Measurements from ENCODE around the gene LRRN1. TPM values are rescaled to one million over a fixed set of nuclear protein-coding genes. Genes with fewer than 3 reads are reported as not detected.

Gene LRRN1
- polyA plus RNA-seq, 6 donors from 2014 or later, result 0.26 to 1.0 (median 0.51) TPM; not detected in 3

- no peak overlapping the region for H3K27ac Mint-ChIP-seq
- peaks cover 0 to 15% of the 10 kb centered on the region in 2 donors for H3K36me3 Mint-ChIP-seq
- peaks cover 0 to 11% (median 4%) of the 10 kb centered on the region in 7 donors for H3K9me3 Mint-ChIP-seq
- H3K4me3 Mint-ChIP-seq, result no peak overlapping the region
- ATAC-seq (ENCODE audit: low read depth in 2 of 2) (no peak), DNase-seq (no peak)
- H3K27me3 Mint-ChIP-seq, result peaks cover 6 to 7% (median 7%) of the 10 kb centered on the region in 3 donors
- no peaks in the 10 kb centered on the region for H3K4me1 Mint-ChIP-seq
Observed at GRCh38 chr3:3792391-3792790, 6.8 kb upstream of the LRRN1 start.

- peaks cover 16 to 21% (median 19%) of the 10 kb centered on the region in 3 donors for H3K4me1 Mint-ChIP-seq
Observed at GRCh38 chr3:3798631-3799113, 559 bp upstream of the LRRN1 start.

GRCh38 chr3:3800080-3800455 lies 837 bp downstream of the LRRN1 start:
- H3K36me3 Mint-ChIP-seq, result peaks cover 0 to 8% of the 10 kb centered on the region in 2 donors
- ATAC-seq (ENCODE audit: low read depth in 2 of 2) (no peak), DNase-seq (no peak)
- peak overlapping the region; percentile 82 to 95 (median 88) for H3K4me3 Mint-ChIP-seq
- H3K27me3 Mint-ChIP-seq, result peaks cover 18 to 54% (median 40%) of the 10 kb centered on the region in 3 donors
- peaks cover 16 to 21% (median 19%) of the 10 kb centered on the region in 3 donors for H3K4me1 Mint-ChIP-seq
- H3K27ac Mint-ChIP-seq, result peak overlapping the region in 2 of 6 donors; percentile 54 to 59
- peaks cover 0 to 6% (median 0%) of the 10 kb centered on the region in 7 donors for H3K9me3 Mint-ChIP-seq

More at GRCh38 chr3:3798631-3799113, 559 bp upstream of the LRRN1 start:
- Mint-ChIP-seq H3K27me3 (peaks cover 18 to 54% (median 40%) of the 10 kb centered on the region in 3 donors), H3K27ac (peak overlapping the region in 5 of 6 donors; percentile 5 to 59 (median 42)), H3K36me3 (peaks cover 0 to 14% of the 10 kb centered on the region in 2 donors), H3K9me3 (peaks cover 0 to 11% (median 4%) of the 10 kb centered on the region in 7 donors), H3K4me3 (peak overlapping the region; percentile 87 to 97 (median 94))
- ATAC-seq (ENCODE audit: low read depth in 2 of 2) (peak; percentile 43 to 45), DNase-seq (peak; percentile 12)

GRCh38 chr3:3800685-3801493 lies 1.7 kb downstream of the LRRN1 start:
- peaks cover 0 to 6% (median 0%) of the 10 kb centered on the region in 7 donors for H3K9me3 Mint-ChIP-seq
- no peak overlapping the region for H3K27ac Mint-ChIP-seq
- peak overlapping the region; percentile 63 to 95 (median 84) for H3K4me3 Mint-ChIP-seq
- ATAC-seq (ENCODE audit: low read depth in 2 of 2) (no peak), DNase-seq (peak; percentile 2)
- H3K27me3 Mint-ChIP-seq, result peaks cover 18 to 54% (median 40%) of the 10 kb centered on the region in 3 donors
- peaks cover 0 to 8% of the 10 kb centered on the region in 2 donors for H3K36me3 Mint-ChIP-seq
- peaks cover 16 to 21% (median 19%) of the 10 kb centered on the region in 3 donors for H3K4me1 Mint-ChIP-seq

- Mint-ChIP-seq H3K36me3 (peaks cover 0 to 8% of the 10 kb centered on the region in 2 donors), H3K4me1 (peaks cover 16 to 21% (median 19%) of the 10 kb centered on the region in 3 donors), H3K4me3 (peak overlapping the region; percentile 23 to 85 (median 64)), H3K27me3 (peaks cover 18 to 54% (median 40%) of the 10 kb centered on the region in 3 donors), H3K27ac (no peak overlapping the region), H3K9me3 (peaks cover 0 to 4% (median 0%) of the 10 kb centered on the region in 7 donors)
- DNase-seq, result no peak
- no peak for ATAC-seq (ENCODE audit: low read depth in 2 of 2)
Observed at GRCh38 chr3:3801494-3801841, 2.2 kb downstream of the LRRN1 start.

- DNase-seq (no peak), ATAC-seq (ENCODE audit: low read depth in 2 of 2) (no peak)
- peaks cover 15 to 50% (median 36%) of the 10 kb centered on the region in 3 donors for H3K27me3 Mint-ChIP-seq
- H3K4me3 Mint-ChIP-seq, result peak overlapping the region in 2 of 8 donors; percentile 7 to 85
- H3K36me3 Mint-ChIP-seq, result peaks cover 0 to 4% of the 10 kb centered on the region in 2 donors
- H3K27ac Mint-ChIP-seq, result no peak overlapping the region
- H3K9me3 Mint-ChIP-seq, result peaks cover 0 to 3% (median 0%) of the 10 kb centered on the region in 7 donors
- H3K4me1 Mint-ChIP-seq, result peaks cover 16 to 21% (median 19%) of the 10 kb centered on the region in 3 donors
Observed at GRCh38 chr3:3802046-3802445, 2.8 kb downstream of the LRRN1 start.

GRCh38 chr3:3804560-3804959 lies 5.3 kb downstream of the LRRN1 start:
- H3K9me3 Mint-ChIP-seq, result no peaks in the 10 kb centered on the region
- no peak for DNase-seq
- H3K27me3 Mint-ChIP-seq, result peaks cover 5 to 36% (median 22%) of the 10 kb centered on the region in 3 donors
- no peaks in the 10 kb centered on the region for H3K36me3 Mint-ChIP-seq
- no peak for ATAC-seq (ENCODE audit: low read depth in 2 of 2)
- no peak overlapping the region for H3K4me3 Mint-ChIP-seq
- H3K4me1 Mint-ChIP-seq, result peaks cover 9 to 13% (median 10%) of the 10 kb centered on the region in 3 donors
- H3K27ac Mint-ChIP-seq, result no peak overlapping the region

- Mint-ChIP-seq H3K4me1 (peaks cover 0 to 4% (median 0%) of the 10 kb centered on the region in 3 donors), H3K27me3 (peaks cover 0 to 23% (median 9%) of the 10 kb centered on the region in 3 donors), H3K36me3 (no peaks in the 10 kb centered on the region), H3K27ac (no peak overlapping the region), H3K9me3 (no peaks in the 10 kb centered on the region), H3K4me3 (no peak overlapping the region)
- no peak for ATAC-seq (ENCODE audit: low read depth in 2 of 2)
- DNase-seq, result no peak
Observed at GRCh38 chr3:3806092-3806491, 6.9 kb downstream of the LRRN1 start.

- H3K27ac Mint-ChIP-seq, result no peak overlapping the region
- DNase-seq, result no peak
- peaks cover 0 to 16% (median 1%) of the 10 kb centered on the region in 3 donors for H3K27me3 Mint-ChIP-seq
- H3K36me3 Mint-ChIP-seq, result no peaks in the 10 kb centered on the region
- no peak overlapping the region for H3K4me3 Mint-ChIP-seq
- H3K9me3 Mint-ChIP-seq, result no peaks in the 10 kb centered on the region
- ATAC-seq (ENCODE audit: low read depth in 2 of 2), result no peak
- H3K4me1 Mint-ChIP-seq, result no peaks in the 10 kb centered on the region
Observed at GRCh38 chr3:3806856-3807255, 7.6 kb downstream of the LRRN1 start.

GRCh38 chr3:3813013-3813412 lies 13.8 kb downstream of the LRRN1 start:
- no peak for ATAC-seq (ENCODE audit: low read depth in 2 of 2)
- no peak overlapping the region for H3K4me3 Mint-ChIP-seq
- peaks cover 0 to 5% (median 0%) of the 10 kb centered on the region in 3 donors for H3K27me3 Mint-ChIP-seq

GRCh38 chr3:3815206-3815605 lies 16.0 kb downstream of the LRRN1 start:
- ATAC-seq (ENCODE audit: low read depth in 2 of 2) (no peak), DNase-seq (no peak)
- no peaks in the 10 kb centered on the region for H3K9me3 Mint-ChIP-seq
- no peak overlapping the region for H3K27ac Mint-ChIP-seq
- H3K4me1 Mint-ChIP-seq, result no peaks in the 10 kb centered on the region
- H3K36me3 Mint-ChIP-seq, result peaks cover 0 to 5% of the 10 kb centered on the region in 2 donors
- no peak overlapping the region for H3K4me3 Mint-ChIP-seq
- no peaks in the 10 kb centered on the region for H3K27me3 Mint-ChIP-seq

More at GRCh38 chr3:3813013-3813412, 13.8 kb downstream of the LRRN1 start:
- DNase-seq, result no peak
- H3K4me1 Mint-ChIP-seq, result no peaks in the 10 kb centered on the region
- no peaks in the 10 kb centered on the region for H3K9me3 Mint-ChIP-seq
- no peak overlapping the region for H3K27ac Mint-ChIP-seq
- no peaks in the 10 kb centered on the region for H3K36me3 Mint-ChIP-seq

GRCh38 chr3:3816034-3816433 lies 16.8 kb downstream of the LRRN1 start:
- DNase-seq (no peak), ATAC-seq (ENCODE audit: low read depth in 2 of 2) (no peak)
- H3K27me3 Mint-ChIP-seq, result no peaks in the 10 kb centered on the region
- H3K4me1 Mint-ChIP-seq, result no peaks in the 10 kb centered on the region
- H3K4me3 Mint-ChIP-seq, result no peak overlapping the region
- H3K36me3 Mint-ChIP-seq, result peaks cover 0 to 6% of the 10 kb centered on the region in 2 donors
- H3K27ac Mint-ChIP-seq, result no peak overlapping the region
- no peaks in the 10 kb centered on the region for H3K9me3 Mint-ChIP-seq

GRCh38 chr3:3817865-3818264 lies 18.6 kb downstream of the LRRN1 start:
- no peak for ATAC-seq (ENCODE audit: low read depth in 2 of 2)
- Mint-ChIP-seq H3K4me1 (no peaks in the 10 kb centered on the region), H3K9me3 (no peaks in the 10 kb centered on the region), H3K4me3 (no peak overlapping the region), H3K27me3 (no peaks in the 10 kb centered on the region), H3K27ac (no peak overlapping the region), H3K36me3 (peaks cover 0 to 6% of the 10 kb centered on the region in 2 donors)
- DNase-seq, result no peak

GRCh38 chr3:3821777-3822176 lies 22.5 kb downstream of the LRRN1 start:
- DNase-seq (no peak), ATAC-seq (ENCODE audit: low read depth in 2 of 2) (no peak)
- no peak overlapping the region for H3K27ac Mint-ChIP-seq
- peaks cover 0 to 6% of the 10 kb centered on the region in 2 donors for H3K36me3 Mint-ChIP-seq
- H3K9me3 Mint-ChIP-seq, result no peaks in the 10 kb centered on the region
- no peak overlapping the region for H3K4me3 Mint-ChIP-seq
- H3K27me3 Mint-ChIP-seq, result no peaks in the 10 kb centered on the region
- H3K4me1 Mint-ChIP-seq, result no peaks in the 10 kb centered on the region
